Islet precursor cell (in vitro differentiated cells): ENCODE measurements around the gene EDEM1.

ENCODE experiments used
- DNase-seq: peaks from one replicate; pipeline ENCODE4 v3.0.0-alpha.2; 2018

Gene EDEM1

DNA sequence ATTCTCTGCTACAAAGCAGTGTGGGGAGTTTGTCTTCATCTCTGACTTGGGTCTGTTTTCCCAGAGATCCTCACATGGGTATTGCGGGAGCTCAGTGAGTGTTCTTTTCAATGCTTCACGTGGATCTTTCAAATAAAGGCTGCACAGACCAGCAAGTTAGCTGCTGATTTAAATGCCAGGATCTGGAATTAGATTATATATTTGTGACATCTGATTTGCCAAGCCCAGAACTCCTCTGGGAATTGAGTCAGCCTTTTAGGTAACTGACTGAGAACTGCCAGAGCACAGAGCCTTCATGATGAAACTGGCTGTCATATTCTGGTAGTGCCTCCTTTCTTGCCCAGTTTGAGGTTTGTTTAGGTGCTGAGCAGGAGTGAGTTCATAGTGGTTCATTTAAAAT lies 14.7 kb downstream of the EDEM1 start:
- DNase-seq: no peak

DNA sequence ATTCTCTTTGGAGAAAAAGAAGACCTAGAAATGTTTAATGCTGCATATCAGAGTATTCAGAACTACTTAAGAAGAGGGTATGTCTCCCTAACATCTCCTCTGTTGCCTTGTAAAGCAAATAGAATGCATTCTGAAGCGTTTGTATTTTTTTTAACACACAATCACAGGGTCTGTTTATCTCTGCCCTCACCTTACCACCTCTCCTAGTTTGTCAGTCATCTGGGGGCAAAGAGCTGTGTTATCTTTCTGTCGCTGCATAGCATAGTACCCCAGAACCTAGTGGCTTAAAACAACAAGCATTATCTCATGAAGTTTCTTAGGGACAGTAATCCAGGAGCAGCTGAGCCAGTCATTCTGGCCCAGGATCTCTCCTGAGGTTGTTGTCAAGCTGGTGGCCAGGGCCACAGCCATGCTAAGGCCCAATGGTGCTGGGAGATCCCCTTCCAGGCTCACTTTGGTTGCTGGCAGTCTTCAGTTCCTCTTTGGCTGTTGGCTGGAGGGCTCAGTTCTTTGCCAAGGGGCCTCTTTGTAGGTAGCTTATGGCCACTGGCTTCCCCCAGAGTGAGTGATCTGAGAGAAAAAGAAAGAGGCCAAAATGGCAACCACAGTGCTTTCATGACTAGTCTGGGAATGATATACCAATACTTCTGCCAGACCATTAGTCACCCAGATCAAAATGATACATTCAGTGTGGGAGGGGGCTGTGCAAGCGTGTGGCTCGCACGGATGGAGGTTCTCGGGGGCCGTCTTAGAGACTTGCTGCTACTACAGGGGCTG lies 17.8 kb downstream of the EDEM1 start:
- no peak for DNase-seq

DNA sequence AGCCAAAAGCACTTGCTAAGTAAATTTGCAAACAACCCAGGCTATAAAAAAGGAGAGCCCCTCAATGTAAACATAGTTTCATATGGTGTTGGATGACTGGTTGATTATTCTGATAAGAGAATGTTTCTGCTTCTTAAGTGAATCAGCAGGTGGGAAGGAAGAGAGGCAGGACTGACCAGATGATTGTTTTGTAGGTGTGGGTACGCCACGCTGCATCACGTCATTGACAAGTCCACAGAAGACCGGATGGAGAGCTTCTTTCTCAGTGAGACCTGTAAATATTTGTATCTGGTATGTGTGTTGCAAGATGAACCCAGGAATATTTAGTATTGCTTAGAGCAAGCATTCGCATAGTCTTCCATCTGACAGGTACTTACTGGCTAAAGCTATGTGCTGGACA lies 23.4 kb downstream of the EDEM1 start:
- DNase-seq: no peak

DNA sequence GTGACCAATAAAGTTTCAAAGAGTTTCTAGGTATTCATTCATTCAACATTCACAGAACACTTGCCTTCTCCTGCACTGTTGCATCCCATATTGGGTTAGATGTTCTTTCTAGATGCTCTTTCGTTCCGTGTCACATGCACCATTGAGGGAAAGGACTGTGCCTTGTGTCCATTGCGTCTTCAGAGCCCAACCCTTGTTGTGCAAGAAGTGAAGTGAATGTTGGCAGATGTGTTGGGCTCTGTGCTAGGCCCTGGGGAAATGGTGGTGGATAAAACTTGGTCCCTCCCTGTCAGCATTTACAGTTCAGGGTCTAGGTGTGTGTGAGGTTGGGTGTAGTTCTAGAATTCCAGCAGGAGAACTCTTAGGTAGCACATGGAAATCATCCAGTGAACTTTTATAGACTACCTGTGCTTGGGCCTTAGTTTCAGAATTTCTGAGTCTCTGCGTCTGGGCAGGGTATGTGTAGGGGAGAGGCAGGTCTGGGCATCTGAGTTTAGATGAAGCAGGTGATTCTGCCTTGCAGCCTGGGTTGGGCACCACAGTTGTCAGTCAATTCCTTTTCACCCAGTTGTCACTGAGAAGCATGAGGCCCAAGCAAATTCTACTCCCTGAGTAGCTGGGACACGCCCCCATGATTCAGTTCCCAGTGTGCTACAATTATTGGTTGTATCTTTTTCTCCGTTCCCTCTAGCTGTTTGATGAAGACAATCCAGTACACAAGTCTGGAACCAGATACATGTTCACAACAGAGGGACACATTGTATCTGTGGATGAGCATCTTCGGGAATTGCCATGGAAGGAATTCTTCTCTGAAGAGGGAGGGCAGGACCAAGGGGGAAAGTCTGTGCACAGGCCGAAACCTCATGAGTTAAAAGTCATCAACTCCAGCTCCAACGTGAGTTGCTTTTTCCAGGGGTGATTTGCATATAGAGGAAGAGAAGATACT lies 25.4 kb downstream of the EDEM1 start:
- DNase-seq: no peak

DNA sequence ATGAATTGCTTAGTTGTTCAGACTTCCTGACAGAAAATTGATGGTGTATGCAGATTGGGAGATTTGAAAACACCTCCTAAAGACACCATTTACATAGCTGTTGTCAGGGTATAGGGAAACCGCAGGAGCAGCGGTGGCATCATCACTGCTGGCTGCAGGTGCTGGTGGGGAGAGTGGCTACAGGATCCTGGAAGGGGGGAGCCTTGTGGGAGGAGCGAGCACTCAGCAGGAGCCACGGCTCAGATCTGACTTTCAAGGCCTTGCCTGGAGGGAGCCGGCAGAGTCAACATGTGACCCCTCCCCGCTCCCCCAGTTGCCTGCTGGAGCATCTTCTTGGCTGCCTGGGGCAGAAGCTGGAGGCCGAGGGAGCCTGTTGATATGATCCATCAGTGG lies 26.1 kb downstream of the EDEM1 start:
- DNase-seq: no peak

DNA sequence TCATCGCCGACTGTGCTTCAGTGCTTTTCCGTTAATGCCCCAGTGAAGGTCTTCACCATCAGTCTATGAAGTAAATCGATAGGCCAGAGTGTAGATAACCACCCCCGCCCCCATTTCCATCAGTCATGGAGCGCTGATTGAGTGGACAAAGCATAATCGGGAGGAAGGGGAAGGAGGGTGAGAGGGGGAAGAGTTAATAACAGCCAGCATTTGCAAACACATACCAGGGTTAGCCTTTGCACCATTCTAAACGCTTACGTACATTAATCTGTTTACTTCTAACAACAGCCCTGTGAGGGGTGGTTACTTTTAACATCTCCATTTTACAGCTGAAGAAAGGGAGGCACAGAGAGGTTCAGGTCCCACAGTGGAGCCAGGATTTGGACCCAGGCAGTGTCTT lies 26.8 kb downstream of the EDEM1 start:
- no peak for DNase-seq

DNA sequence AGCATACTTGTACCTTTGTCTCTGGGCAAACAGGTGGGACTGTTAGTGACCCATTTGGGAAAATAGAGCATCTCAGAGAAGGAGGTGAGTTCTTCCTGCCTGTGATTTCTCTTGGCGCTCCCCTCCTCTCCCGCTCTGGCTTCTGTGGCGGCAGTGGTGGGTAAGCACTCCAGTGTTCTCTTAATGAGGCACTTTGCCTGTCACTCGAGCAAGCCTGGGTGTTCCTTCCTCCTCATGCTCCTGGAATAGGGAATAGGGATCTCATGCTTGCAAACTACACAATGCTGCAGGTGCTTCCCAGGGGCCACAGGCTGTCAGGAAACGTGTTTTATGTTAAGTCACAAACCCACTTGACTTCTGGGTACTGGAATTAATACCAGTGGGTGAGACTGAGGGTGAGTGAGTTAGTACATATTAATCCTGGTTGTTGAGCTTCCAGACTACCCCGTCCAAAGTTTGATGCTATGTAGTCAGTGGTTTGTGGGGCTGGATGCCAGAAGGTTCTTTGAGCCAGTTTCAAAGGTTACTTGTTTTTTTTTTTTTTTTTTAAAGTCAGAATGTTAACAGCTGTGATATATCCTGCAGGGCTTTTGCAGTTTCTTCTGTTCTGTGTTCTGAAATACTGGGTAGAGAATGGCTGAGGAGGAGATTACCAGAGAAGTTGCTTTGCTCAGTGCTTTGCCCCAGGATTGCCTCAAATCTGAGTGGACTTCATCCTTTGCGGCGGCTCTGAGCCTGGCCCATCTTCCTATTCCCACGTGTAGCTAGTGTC lies 30.5 kb downstream of the EDEM1 start:
- DNase-seq: no peak

DNA sequence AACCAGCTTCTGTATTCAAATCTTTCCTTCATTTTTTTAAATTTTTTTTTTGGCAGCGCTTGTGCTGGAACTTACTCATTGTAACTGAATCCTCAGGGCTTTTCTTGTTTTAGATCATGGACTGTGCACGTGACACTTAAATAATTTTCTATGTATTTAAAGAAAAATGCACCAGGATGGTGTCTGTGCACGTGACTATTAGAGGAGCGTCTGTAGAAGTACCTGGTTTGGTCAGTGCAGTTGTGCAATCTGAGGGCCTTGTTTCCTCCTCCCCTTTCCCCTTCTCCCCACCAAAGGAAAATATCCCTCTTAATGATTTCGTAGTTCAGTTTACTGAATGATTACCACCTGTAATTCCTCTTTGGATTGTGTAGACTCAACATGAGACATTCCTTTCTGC lies 31.3 kb downstream of the EDEM1 start:
- DNase-seq: no peak

DNA sequence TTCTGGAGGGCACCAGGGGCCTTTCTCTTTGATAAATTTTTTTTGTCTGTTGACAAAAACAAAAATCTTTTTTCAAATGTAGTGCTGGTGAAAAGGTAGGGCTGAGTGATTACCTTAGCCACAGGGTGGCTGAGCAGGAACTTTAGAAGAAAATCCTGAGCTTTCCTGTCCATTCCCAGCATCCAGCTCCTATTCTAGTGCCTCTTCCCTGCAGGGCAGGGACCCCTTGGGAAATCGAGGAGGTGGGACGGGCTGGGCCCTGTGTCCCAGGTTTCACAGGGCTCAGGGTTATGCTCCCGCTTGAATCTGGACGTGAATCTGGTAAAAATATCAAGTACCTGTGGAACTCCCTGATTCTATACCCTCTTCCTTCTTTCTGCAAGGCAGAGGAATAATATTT lies 31.7 kb downstream of the EDEM1 start:
- DNase-seq: no peak

DNA sequence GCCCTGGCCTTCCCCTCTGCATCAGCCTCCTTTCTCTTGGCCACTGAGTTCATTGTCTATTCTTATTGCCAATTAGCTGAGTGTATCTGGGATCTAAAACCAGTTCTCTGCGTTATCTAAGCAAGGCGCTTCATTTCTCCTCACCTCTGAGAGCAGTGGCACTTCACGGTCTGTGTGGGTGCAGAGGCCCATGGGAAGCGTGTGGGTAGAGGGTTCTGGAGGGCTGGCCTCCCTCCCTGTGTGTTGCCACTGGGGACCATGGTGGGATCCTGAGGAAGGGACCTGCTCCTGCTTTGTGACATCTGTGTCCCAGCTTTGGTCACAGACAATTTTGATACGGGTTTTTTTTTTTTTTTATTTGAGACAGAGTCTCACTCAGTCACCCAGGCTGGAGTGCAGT lies 32.7 kb downstream of the EDEM1 start:
- DNase-seq: no peak

DNA sequence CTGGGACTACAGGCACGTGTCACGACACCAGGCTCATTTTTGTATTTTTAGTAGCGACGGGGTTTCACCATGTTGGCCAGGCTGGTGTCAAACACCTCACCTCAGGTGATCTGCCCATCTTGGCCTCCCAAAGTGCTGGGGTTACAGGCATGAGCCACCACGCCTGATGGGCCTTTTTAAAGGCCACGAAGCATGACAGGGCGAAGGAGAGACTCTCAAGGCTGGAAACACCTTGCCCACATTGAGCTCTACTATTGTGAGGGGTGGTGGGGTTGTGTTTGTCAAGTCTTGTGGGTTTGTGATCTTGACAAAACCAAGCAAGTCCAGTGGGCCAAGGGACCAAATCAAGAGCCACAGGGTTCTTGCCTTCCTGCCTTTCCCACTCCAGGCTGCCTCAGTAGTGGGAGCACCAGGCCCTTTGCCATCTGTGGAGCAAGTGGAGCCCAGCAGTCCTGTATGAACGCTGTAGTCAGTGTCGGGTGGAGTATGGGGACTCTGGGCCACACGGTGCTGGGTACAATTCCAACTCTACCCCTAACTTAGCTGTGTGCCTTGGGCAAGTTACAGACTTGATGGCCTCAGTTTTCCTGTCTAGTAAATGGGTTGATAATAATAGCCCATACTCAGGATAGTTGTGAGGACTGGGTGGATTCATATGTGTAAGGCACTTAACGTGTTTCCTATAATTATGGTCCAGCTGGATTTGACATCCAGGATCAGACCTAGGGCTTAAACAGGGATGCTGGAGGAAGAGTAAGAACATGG lies 33.3 kb downstream of the EDEM1 start:
- no peak for DNase-seq

DNA sequence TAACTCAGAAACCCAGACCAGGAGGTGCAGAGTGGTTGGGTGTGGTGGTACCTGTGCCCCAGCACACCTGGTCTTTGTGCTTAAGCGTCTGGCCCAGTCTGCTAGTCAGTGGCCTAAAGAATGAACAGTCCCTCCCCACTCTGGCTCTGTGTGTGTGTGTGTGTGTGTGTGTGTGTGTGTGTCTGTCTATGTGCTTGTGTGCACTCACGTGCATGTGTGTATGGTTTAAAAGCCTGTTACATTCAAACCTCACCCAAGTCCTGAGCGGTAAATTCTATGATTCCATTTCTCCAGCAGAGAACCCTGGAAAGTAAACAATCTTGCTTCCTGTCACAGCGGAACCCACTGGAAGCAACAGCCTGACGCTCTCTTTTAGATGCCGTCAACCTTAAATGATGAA lies 34.2 kb downstream of the EDEM1 start:
- no peak for DNase-seq

DNA sequence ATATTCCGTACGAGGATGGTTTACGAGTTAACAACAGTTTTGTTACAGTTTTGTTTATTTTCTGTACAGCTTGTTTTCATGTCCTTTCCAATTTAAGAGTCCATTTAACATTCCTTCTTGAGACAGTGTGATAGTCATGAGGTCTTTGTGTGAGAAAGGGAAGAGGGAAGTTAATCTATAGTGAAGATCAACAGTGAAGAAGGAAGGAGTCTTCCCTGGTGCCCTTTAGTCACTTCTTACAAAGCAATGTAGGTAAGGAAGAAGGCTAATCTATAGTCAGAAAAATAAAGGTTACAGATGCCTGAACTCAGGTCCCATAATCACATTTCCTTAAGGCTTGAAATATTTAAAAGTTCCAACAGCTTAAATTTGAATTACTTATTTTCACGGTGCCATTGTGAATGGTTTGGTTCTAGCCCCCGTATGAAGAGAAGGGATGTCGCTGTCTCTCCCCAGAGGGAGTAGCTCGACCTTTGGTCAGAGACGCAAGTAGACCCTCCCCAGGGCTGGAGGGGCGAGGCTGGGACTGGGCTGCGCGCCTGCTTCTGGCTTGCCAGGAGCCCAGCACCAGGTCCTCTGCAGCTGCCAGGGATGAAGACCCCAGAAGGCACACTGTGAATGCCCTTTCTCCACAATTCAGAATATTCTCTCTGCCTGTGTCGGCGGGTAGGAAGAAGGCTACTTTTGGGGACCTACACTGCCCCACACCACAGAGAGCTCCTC lies 34.9 kb downstream of the EDEM1 start:
- no peak for DNase-seq

DNA sequence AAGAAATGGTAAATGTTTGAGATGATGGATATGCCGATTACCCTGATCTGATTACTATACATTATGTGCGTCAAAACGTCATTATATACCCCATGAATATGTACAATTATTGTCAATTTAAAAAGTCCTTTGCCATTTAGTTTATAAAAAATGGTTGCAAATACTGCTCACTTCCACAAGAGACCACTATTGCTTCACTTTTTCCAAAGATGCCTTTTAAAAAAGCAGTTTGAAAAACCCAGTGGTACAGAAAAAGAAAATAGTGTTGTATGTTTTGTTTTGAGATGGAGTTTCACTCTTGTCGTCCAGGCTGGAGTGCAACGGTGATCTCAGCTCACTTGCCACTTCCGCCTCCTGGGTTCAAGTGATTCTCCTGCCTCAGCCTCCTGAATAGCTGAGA lies 39.3 kb downstream of the EDEM1 start:
- DNase-seq: no peak

DNA sequence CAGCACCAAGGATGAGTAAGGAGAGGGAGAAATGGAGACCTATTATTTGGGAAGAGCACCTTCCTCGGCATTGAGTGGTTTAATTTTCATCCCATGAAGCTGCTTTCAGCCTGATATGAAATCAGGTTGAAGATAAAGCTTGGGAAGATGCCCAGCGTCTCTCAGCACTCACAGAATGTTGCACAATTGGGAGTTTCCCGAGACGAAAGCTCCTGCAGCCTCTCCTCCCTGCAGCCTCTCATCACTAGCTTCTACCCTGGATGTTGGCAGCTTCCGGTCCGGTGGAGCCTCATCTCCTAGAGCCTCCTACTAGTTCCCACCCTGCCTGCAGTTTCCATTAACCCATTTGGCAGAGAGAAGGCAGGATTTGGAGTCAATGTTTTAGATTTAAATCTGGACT lies 40.3 kb downstream of the EDEM1 start:
- DNase-seq: no peak

DNA sequence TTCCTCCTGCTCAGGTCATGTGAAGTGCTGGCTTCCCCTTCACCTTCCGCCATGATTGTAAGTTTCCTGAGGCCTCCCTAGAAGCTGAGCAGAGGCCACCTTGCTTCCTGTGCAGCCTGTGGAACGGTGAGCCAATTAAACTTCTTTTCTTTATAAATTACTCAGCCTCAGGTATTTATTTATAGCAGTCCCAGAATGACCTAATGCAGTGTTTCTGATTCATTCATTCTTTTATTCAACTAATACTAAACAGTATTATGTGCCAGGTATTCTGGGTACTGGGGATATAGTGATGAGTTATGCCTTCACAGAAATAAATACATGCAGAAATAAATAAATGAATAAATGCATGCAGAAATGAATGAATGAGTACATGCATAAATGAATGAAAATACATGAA lies 41.9 kb downstream of the EDEM1 start:
- DNase-seq: no peak

DNA sequence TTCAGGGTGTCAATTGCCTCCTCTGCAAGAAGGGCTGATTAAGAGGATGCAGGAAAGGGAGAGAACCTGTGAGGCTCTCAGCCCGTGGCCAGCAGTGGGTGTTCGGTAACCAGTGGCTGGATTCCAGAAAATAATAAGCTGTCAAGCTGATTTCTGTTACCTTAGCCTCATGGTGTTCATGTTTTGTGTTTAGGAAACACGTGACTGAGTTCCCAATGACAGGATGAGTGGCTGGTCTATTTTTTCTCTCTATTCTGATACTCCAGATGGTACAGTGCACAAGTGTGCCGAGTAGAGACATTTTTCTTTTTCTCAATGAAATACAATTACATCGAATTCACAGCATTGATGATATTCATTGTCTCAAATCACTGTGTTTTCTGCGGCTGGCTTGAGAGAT lies 43.6 kb downstream of the EDEM1 start:
- DNase-seq: no peak

DNA sequence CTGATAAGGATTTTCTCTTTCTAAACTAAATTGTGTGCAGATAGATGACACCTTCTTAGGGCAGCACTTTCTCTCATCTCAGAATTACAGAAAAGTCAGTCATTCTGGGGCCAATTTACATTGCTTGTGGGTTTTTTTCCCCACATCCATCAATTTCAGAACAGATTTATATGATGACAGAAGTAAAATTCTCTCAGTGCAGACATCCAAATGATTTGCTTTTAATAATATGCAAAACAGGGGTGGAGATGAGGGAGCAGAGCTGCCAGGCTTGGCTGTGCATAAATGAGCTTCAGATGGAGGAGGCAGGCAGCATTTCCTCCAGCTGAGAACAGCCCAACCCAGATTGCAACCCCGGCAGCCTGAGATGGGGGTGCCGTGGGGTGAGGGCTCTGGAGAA lies 44.0 kb downstream of the EDEM1 start:
- no peak for DNase-seq

DNA sequence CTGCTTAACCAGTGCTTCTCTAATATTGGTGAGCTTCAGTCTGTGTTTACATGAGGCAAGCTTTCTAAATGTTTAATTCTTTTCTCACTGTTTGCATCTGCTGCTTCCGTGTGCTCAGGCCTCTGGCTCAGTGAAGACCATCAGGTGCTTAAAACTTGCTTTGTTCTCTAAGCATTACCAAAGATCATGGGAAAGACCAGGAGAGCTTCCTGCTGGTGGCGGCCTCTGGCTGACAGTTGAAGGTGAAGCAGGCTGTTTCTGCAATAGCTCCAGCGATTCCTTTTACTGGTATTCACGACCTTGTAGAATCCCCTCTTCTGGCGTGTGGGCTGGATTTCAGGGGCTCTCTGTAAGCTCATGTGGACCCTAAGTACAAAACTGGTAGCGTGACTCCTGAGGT lies 45.1 kb downstream of the EDEM1 start:
- no peak for DNase-seq

DNA sequence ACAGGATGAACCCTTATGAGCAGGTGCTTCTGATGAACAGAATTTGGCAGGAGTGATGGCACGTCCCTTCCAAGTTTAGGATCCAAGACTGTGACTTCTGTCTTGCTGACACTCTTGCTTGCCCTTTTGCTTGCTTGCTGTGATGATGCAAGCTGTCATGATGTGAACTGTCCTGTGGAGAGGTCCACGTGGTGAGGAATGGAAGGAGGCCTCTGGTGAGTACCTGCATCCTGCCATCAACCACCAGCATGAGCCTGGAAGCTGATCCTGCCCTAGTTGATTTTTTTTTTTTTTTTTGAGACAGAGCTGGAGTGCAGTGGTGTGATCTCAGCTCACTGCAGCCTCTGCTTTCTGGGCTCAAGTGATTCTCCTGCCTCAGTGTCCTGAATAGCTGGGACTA lies 45.5 kb downstream of the EDEM1 start:
- no peak for DNase-seq

DNA sequence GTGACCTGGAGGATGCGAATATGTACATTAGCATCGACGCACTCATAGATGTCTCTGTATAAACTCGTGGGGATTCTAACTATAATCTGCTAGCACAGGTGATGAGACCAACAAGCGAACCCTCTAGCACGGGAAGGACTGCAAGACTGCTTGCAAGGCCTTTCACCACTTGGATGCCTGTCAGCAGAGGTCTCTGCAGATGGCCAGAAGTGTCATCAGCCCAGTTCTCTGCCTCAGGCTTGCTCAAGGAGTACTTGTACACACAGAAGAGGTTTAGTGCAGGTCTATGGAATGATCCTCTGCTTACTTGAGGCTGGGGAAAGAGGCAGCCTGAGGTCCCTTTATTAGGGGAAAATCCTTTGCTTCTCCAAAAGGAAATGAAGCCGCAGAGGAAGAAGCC lies 48.1 kb downstream of the EDEM1 start:
- peak; percentile 55 for DNase-seq

DNA sequence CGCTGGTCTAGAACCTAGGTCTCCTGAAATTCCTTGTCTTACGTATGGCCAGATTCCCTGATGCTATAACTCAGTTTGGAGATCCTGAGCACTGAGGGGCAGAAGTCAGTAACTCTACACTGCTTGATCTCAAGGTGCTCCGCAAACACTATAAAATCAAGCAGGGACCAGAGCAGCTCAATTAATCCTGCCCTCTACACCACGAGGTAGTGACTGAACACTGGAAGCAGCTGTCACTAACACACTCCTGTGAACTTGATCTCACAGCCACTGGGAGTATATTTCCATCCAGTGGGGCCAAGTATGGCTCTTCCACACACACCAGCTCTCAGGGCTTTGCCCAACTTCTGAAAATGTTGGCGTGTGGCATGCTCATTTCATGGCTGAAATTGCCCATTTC lies 51.0 kb downstream of the EDEM1 start:
- no peak for DNase-seq
